ENCODE results near the gene TAF8.

Gene TAF8

DNA sequence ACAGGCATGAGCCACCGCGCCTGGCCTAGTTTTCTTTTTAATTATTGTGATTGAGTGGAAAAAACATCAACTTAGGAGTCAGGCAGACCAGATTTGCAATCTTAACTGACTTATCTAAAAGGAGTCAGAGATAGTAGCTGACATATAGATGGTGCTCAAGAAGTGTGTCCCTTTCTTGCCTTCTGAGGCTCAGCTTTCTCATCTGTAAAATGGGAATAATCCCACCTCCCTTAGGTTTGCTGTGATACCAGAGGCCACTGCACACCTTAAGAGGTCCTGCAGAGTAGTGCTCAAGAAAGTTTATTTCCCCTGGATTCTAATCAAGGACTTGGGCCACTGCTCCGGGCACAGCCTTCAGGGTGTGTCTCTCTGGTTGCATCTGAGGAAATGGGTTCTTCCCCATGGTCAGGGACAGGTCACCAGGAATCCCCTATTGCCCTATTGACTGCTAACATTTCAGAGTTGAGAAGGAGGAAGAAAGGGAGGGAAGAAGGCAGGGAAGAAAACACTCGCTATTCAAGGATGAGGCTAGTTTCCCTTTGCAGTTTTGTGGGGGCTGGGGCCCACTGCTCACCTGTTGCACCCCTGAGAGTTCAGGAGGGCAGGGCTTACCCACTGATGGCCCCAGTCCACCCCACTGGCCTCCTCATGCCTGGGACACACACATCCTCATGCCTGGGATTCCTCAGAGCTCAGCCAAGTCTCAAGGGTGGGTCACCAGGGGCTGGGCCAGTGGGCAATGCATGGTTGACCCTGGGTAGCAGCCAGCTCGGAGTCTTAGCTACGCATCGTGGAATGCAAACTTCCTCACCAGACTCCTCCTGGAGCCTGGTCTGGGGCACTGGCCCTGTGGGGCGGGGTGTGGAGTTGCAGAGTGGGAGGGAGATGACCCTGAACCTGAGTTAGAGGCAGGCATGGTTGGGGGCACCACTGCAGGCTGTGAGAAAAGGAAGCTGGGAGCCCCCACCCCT is 70.9 kb downstream of the TAF8 start:
- DNase-seq (ENCODE audit: low read depth in 4 of 4, low spot score in 1 of 4) = no peak

DNA sequence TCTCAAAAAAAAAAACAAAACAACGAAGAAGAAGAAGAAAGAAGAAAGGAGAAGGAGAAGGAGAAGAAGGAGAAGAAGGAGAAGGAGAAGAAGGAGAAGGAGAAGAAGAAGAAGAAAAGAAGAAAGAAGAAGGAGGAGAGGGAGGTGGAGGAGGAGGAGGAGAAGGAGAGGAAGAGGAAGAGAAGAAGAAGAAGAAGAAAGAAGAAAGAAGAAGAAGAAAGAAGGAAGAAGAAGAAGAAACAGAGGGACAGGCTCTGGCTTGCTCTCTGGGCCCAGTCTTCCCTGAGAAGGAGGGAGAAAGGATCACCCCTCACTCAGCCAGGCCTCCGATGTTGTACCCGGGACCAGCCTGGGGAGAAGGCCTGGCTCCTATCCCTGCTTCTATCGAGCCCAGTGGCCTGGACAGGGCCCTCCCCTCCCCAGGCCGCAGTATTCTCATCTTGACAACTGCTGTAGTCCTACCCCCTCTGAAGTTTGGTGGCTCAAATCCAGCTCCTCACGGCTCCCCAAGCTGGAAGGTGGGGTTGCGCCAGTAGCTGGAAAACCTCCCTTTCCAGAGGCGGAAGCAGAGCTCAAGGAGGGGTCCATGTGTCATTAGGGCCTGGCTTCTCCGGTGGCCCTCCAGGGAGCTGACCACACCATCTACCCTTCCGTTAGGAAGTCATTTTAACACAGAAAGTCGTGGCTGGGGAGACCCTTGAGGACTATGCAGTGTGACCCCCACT is 73.2 kb downstream of the TAF8 start:
- DNase-seq (ENCODE audit: low read depth in 4 of 4, low spot score in 1 of 4) = no peak

- DNase-seq (ENCODE audit: low read depth in 4 of 4, low spot score in 1 of 4) = no peak
Observed at GRCh38 chr6:42124223-42124836, 74.0 kb downstream of the TAF8 start.

- no peak for DNase-seq (ENCODE audit: low read depth in 4 of 4, low spot score in 1 of 4)
Observed at GRCh38 chr6:42125231-42125630, 74.9 kb downstream of the TAF8 start.

DNA sequence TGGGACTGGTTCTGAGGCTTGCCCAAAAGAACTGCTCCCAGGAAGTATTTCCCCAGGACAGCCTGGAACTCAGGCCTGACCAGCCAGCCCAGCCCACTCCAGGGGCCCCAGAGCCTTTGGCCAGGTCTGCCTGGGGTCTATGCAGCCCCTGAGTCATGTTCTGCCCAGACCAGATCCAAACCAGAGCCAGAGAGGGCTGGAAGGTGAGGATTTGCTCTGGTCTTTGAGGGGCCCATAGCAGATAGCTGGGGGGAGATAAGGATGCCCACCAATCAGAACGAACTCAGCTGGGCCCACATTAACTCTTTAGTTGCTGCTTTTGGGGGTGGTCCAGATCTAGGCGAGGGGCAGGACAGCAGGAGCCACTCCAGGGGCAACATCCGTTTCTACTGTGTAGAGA is 75.3 kb downstream of the TAF8 start:
- DNase-seq (ENCODE audit: low read depth in 4 of 4, low spot score in 1 of 4) = no peak

- no peak for DNase-seq (ENCODE audit: low read depth in 4 of 4, low spot score in 1 of 4)
Observed at GRCh38 chr6:42128460-42129359, 78.4 kb downstream of the TAF8 start.

- no peak for DNase-seq (ENCODE audit: low read depth in 4 of 4, low spot score in 1 of 4)
Observed at GRCh38 chr6:42129360-42129676, 79.0 kb downstream of the TAF8 start.

GRCh38 chr6:42131531-42131930 is 81.2 kb downstream of the TAF8 start:
- no peak for DNase-seq (ENCODE audit: low read depth in 4 of 4, low spot score in 1 of 4)

GRCh38 chr6:42133926-42134325 is 83.6 kb downstream of the TAF8 start:
- no peak for DNase-seq (ENCODE audit: low read depth in 4 of 4, low spot score in 1 of 4)

DNA sequence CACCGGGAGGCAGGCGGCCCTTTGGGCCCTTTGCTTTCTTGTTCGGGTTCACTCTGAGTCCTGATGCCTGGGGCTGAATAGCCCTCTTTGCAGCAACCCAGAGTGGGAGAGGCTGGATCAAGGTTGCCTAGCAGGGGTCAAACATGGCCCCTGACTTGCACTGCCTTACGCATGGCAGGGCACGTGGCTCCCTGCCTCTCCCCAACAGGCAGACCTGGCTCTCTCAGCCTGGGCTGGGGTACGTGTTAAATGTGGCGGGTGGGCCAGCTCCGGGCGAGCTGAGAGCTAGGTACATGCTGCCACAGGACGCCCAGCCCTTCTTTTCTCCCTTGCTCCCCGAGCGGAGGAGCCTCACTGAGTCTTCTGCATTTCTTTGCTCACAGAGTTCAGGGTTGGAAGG is 84.8 kb downstream of the TAF8 start:
- no peak for DNase-seq (ENCODE audit: low read depth in 4 of 4, low spot score in 1 of 4)

GRCh38 chr6:42135722-42136121 is 85.4 kb downstream of the TAF8 start:
- no peak for DNase-seq (ENCODE audit: low read depth in 4 of 4, low spot score in 1 of 4)

GRCh38 chr6:42136508-42137193 is 86.3 kb downstream of the TAF8 start:
- peak in 1 of 4 experiments; percentile 21 for DNase-seq (ENCODE audit: low read depth in 4 of 4, low spot score in 1 of 4)
